ENCODE data around the gene ITGA7.

The ITGA7 gene, protein sequence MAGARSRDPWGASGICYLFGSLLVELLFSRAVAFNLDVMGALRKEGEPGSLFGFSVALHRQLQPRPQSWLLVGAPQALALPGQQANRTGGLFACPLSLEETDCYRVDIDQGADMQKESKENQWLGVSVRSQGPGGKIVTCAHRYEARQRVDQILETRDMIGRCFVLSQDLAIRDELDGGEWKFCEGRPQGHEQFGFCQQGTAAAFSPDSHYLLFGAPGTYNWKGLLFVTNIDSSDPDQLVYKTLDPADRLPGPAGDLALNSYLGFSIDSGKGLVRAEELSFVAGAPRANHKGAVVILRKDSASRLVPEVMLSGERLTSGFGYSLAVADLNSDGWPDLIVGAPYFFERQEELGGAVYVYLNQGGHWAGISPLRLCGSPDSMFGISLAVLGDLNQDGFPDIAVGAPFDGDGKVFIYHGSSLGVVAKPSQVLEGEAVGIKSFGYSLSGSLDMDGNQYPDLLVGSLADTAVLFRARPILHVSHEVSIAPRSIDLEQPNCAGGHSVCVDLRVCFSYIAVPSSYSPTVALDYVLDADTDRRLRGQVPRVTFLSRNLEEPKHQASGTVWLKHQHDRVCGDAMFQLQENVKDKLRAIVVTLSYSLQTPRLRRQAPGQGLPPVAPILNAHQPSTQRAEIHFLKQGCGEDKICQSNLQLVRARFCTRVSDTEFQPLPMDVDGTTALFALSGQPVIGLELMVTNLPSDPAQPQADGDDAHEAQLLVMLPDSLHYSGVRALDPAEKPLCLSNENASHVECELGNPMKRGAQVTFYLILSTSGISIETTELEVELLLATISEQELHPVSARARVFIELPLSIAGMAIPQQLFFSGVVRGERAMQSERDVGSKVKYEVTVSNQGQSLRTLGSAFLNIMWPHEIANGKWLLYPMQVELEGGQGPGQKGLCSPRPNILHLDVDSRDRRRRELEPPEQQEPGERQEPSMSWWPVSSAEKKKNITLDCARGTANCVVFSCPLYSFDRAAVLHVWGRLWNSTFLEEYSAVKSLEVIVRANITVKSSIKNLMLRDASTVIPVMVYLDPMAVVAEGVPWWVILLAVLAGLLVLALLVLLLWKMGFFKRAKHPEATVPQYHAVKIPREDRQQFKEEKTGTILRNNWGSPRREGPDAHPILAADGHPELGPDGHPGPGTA

DNA sequence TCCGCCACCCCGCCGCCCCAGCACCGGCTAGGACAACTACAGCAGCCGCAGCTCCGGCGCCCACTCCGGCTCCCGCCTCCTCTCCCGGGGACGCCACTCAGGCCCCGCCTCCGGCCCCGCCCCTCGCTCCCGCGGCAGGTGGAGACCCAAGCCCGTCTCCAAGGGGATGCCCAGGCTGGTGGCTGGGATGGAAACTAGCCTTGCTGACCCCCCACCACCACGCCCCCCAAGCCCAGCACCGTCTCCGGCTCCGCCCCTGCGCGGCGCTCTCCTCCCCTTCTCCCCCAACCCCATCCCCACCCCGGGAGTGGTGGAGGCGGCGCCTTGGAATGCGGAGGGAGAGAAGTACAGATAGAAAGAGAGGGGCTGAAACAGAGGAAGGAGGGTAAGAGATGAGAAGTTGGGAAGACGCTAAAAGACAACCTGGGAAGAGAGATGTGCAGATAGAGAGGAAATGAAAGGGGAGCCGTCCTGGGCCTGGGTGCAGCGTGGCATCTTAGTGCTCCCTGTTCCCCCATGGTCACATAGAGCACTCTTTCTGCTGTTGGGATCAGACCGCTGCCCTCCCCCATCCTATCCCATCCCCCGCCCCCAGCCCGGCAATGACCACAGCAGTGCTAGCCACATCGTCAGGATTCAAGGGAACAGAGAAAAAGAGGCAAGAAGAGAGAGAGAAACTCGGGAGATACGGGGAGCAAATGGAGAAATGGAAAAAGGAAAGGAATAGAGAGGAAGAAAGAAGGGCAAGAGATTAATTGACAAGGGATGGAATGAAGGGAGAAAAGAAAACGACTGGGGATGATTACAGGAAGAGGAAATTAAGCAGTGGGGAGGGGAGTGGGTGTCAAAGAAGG, at the start of gene ITGA7:
Gene ITGA7, minus strand, starts transcription at position 64 of the 854 bp plus-strand sequence. CDS start 222 bp downstream, outside the sequence.
- peak; percentile 48 to 59 for DNase-seq (ENCODE audit: low read depth in 2 of 2)

DNA sequence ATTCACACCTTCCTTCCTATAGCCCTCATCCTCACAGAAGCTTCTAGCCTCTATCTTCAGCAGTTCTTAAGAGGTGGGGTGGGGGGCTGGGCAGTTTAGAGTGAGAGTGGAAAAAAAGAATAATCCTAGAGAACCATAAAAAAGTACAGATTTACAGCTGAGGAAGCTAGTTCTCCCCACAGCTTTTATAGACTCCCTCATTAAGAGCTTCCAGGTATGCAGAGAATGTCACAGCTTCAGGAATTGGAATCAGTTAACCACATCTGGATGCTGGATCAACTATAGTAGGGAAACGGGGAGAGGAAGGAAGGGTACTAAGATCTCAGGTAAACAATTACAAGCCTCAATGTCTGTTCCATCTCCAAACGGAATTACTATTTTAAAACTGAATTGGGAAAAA, 47.5 kb upstream of the ITGA7 start:
- no peak for DNase-seq (ENCODE audit: low read depth in 2 of 2)

GRCh38 chr12:55748230-55748993, 40.7 kb upstream of the ITGA7 start:
- DNase-seq (ENCODE audit: low read depth in 2 of 2) = no peak

DNA sequence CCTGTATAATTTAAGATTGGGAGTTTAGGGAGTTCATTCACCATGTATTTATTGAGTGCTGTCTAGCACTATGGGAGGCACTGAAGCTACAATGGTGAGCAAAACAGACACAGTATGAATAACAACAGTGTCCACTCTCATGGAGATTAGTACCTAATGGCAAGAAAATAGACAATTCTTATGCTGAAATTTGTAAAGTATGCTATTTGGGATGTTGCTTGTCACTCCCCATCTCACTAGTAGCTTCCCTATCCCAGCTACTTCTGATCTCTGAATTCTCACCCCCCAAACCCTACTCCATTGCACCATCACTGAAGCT, 39.2 kb upstream of the ITGA7 start:
- DNase-seq (ENCODE audit: low read depth in 2 of 2) = no peak

- no peak for DNase-seq (ENCODE audit: low read depth in 2 of 2)
Observed at GRCh38 chr12:55746174-55746912, 38.6 kb upstream of the ITGA7 start.

GRCh38 chr12:55745361-55746173, 37.9 kb upstream of the ITGA7 start:
- DNase-seq (ENCODE audit: low read depth in 2 of 2) = no peak

GRCh38 chr12:55744340-55745030, 36.8 kb upstream of the ITGA7 start:
- DNase-seq (ENCODE audit: low read depth in 2 of 2) = no peak

- peak in 1 of 2 donors; percentile 18 for DNase-seq (ENCODE audit: low read depth in 2 of 2)
Observed at GRCh38 chr12:55743406-55744339, 36.0 kb upstream of the ITGA7 start.

DNA sequence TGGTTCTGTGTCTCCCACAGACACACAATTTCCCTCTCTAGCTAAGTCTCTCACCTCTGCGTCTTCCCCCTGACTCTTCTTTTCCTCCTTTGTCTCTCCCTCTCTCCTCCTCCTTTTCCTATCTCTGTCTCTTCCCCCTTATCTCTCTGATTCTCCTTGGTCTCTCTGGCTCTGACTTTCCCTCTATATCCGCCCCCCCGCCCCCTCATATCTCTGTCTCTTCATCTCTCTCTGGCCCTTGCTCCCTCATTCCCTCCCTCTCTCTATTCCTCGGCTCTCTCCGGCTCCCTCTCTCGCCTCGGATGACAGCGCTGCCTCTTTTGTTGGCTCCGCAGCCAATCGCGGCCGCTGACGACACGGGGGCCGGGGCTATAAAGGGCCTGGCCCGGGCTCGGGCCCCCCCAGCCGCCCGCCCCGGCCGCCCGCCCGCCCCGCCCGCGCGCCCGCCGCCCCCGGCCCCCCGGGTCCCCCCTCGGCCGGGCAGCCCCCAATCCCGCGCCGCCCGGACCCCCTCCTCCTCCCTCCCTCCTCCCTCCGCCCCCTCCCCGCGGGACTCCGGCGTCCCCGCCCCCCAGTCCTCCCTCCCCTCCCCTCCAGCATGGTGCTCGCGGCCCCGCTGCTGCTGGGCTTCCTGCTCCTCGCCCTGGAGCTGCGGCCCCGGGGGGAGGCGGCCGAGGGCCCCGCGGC, 35.2 kb upstream of the ITGA7 start, which contains the start of gene GDF11:
Gene GDF11, plus strand, starts transcription at position 404 of the 687 bp plus-strand sequence. Its CDS starts 195 bp downstream, at position 599.
- DNase-seq (ENCODE audit: low read depth in 2 of 2) = peak; percentile 57 to 66

GRCh38 chr12:55741931-55742680, 34.4 kb upstream of the ITGA7 start:
- no peak for DNase-seq (ENCODE audit: low read depth in 2 of 2)

GRCh38 chr12:55739025-55739378, 31.3 kb upstream of the ITGA7 start:
- DNase-seq (ENCODE audit: low read depth in 2 of 2) = no peak

DNA sequence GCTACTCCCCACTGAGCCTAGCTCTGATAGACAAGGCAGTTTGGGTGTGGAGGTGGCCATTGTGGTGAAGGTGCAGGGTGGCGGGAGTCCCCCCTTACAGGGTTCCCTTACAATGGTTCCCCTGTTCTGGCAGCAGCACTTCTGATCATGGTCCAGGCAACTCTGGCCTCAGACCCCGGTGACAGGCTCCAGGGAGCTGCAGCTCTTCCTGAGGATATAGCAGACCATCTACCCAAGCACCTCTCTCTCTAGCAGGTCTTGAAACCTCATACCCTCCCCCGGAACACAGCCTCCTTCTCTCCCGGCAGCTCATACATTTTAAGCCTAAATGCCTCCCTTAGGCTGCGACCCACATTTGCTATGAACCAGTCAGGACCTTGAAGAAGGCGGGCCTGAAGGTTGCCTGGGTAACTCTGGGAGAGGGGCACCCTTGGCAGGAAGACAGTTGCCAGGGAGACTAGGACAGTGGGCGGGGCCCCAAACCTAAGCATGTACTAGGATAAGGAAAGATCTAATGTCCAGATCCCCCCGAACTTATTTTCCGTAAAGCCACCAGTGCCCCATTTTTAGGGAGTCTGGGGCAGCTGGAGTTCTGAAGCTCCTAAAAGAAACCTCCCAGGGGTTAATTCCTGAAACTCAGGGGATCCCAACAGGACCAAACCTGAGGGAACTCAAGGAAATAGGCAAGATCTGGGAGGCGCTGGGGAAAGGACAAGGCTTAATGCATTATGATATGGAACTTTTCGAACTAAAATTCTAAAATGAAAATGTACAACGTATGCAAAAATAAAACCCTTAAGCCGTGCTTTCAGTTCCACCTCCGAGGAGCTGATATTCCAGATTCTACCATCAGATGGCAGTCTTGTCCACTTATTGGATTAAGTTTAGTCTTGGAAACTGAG, 30.7 kb upstream of the ITGA7 start:
- peak; percentile 70 to 88 for DNase-seq (ENCODE audit: low read depth in 2 of 2)

GRCh38 chr12:55737581-55738122, 29.9 kb upstream of the ITGA7 start:
- no peak for DNase-seq (ENCODE audit: low read depth in 2 of 2)

DNA sequence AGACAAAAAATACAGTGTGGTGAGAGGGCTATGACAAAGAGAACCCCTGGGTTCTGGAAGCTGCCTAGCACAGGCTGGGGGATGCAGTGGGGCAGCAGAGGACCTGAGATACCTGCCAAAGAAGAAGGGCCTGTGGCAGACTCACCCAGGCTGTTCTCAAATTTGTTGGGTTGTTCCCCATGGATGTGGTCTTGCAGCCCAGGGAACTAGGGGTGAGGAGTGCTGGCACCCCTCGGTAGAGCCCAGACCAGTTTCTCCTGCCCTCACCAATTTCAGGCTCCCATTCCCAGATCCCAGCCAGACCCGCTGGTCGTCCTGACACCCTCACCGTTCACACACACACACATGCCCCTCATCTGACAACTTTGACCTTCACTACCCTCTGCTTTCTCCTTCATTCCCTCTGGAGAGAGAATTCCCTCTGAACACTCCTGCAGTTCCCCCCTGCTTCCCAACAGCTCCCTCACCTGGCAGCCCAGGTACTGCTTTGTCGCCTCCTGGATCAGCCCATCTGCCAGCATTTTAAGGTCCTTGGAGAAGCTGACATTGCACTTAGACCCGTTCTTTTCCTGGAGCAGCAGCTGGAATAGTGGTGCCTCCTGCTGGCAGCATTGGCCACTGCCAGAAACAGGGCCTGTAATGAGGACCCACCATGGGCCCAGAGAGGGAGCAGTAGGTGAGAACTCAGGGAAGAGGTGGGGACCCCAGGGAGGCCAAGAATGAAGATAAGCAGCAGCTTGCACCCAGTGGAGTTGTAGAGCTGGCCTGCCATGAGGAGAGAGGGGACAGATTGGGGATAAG, 29.3 kb upstream of the ITGA7 start:
- DNase-seq (ENCODE audit: low read depth in 2 of 2) = peak in 1 of 2 donors; percentile 60
